Liver (tissue), 9 donors: Measurements from ENCODE around the gene ENO4. TPM values are rescaled to one million over a fixed set of nuclear protein-coding genes. Genes with fewer than 3 reads are reported as not detected.

ENCODE experiments used
- DNase-seq: peaks from one replicate; pipeline ENCODE4 v3.0.0-alpha.2; 2017; ENCODE audit warnings: low spot score
- H3K27ac ChIP-seq, 2 donors: one replicate each; pipeline ENCODE4 v1.7.0; 2013; ENCODE audit warnings: inconsistent platforms in 2 of 2, low read length in 2 of 2, control low read depth in 1 of 2, low read depth in 1 of 2, mild to moderate bottlenecking in 1 of 2
- H3K27me3 ChIP-seq, 4 donors: one replicate each; pipeline versions ENCODE4 v1.6.1 to v1.7.0; 2013; ENCODE audit warnings: low read length in 3 of 4, inconsistent platforms in 1 of 4, mild to moderate bottlenecking in 1 of 4, moderate library complexity in 1 of 4; ENCODE audit not compliant: control insufficient read depth in 4 of 4, insufficient read depth in 4 of 4
- H3K36me3 ChIP-seq, 4 donors: one replicate each; pipeline versions ENCODE4 v1.6.1 to v1.7.0; 2013; ENCODE audit warnings: low read length in 3 of 4, mild to moderate bottlenecking in 3 of 4, low read depth in 1 of 4, moderate library complexity in 1 of 4; ENCODE audit not compliant: control insufficient read depth in 4 of 4, insufficient read depth in 3 of 4
- H3K4me1 ChIP-seq, 4 donors: one replicate each; pipeline versions ENCODE4 v1.6.1 to v1.7.0; 2013; ENCODE audit warnings: low read length in 3 of 4, mild to moderate bottlenecking in 3 of 4, moderate library complexity in 1 of 4; ENCODE audit not compliant: control insufficient read depth in 4 of 4, insufficient read depth in 4 of 4
- H3K4me3 ChIP-seq, 3 donors: one replicate each; pipeline versions ENCODE4 v1.6.1 to v1.7.0; 2013; ENCODE audit warnings: low read length in 3 of 3, control low read depth in 1 of 3, low read depth in 1 of 3, mild to moderate bottlenecking in 1 of 3
- H3K9ac ChIP-seq, 2 donors: one replicate each; pipeline ENCODE4 v1.7.0; 2013; ENCODE audit warnings: low read length in 2 of 2, mild to moderate bottlenecking in 2 of 2, moderate library complexity in 2 of 2, control low read depth in 1 of 2, low read depth in 1 of 2
- H3K9me3 ChIP-seq, 4 donors: one replicate each; pipeline versions ENCODE4 v1.6.1 to v1.7.0; 2013; ENCODE audit warnings: low read length in 3 of 4; ENCODE audit not compliant: control insufficient read depth in 4 of 4
- ATF3 ChIP-seq: IDR thresholded peaks from 2 replicates; pipeline ENCODE4 v1.6.1; 2016; ENCODE audit warnings: antibody characterized with exemption
- CTCF ChIP-seq: fragments of 150-350 bp; IDR thresholded peaks from 2 replicates; pipeline ENCODE4 v1.5.1; 2017; ENCODE audit warnings: improper control_type of control experiment, low read depth, low read length; ENCODE audit not compliant: missing input control
- EGR1 ChIP-seq, 2 donors: IDR thresholded peaks; 2 replicates each; pipeline ENCODE4 v1.6.1; 2016 to 2018; ENCODE audit warnings: antibody characterized with exemption in 2 of 2, low read depth in 2 of 2
- FOXA1 ChIP-seq: IDR thresholded peaks from 2 replicates; pipeline ENCODE4 v1.6.1; 2016; ENCODE audit warnings: antibody characterized with exemption
- FOXA2 ChIP-seq: IDR thresholded peaks from 2 replicates; pipeline ENCODE4 v1.6.1; 2016; ENCODE audit warnings: antibody characterized with exemption
- GABPA ChIP-seq, 2 donors: IDR thresholded peaks in 1 of 2; conservative IDR thresholded peaks in 1 of 2; 2 replicates each; pipeline ENCODE4 v1.6.1; 2016; ENCODE audit warnings: antibody characterized with exemption in 2 of 2, mild to moderate bottlenecking in 1 of 2, moderate library complexity in 1 of 2
- HNF4A ChIP-seq, 2 donors: conservative IDR thresholded peaks; 2 replicates each; pipeline ENCODE4 v1.6.1; 2016; ENCODE audit warnings: antibody characterized with exemption in 2 of 2, mild to moderate bottlenecking in 2 of 2
- HNF4G ChIP-seq: IDR thresholded peaks from 2 replicates; pipeline ENCODE4 v1.6.1; 2016; ENCODE audit warnings: antibody characterized with exemption
- JUND ChIP-seq, 2 donors: IDR thresholded peaks; 2 replicates each; pipeline ENCODE4 v1.6.1; 2016; ENCODE audit warnings: antibody characterized with exemption in 2 of 2
- MAX ChIP-seq: IDR thresholded peaks from 2 replicates; pipeline ENCODE4 v1.6.1; 2016; ENCODE audit warnings: antibody characterized with exemption
- NR2F2 ChIP-seq: IDR thresholded peaks from 2 replicates; pipeline ENCODE4 v1.6.1; 2016; ENCODE audit warnings: antibody characterized with exemption
- RAD21 ChIP-seq, 2 donors: IDR thresholded peaks; 2 replicates each; pipeline ENCODE4 v1.6.1; 2016; ENCODE audit warnings: antibody characterized with exemption in 2 of 2, mild to moderate bottlenecking in 2 of 2
- RXRA ChIP-seq, 2 donors: IDR thresholded peaks; 2 replicates each; pipeline ENCODE4 v1.6.1; 2017 to 2018; ENCODE audit warnings: antibody characterized with exemption in 2 of 2, mild to moderate bottlenecking in 1 of 2
- SP1 ChIP-seq: IDR thresholded peaks from 2 replicates; pipeline ENCODE4 v1.6.1; 2018; ENCODE audit warnings: antibody characterized with exemption, mild to moderate bottlenecking
- TAF1 ChIP-seq: conservative IDR thresholded peaks from 2 replicates; pipeline ENCODE4 v1.6.1; 2016; ENCODE audit warnings: antibody characterized with exemption, mild to moderate bottlenecking
- YY1 ChIP-seq: IDR thresholded peaks from 2 replicates; pipeline ENCODE4 v1.6.1; 2016; ENCODE audit warnings: antibody characterized with exemption, mild to moderate bottlenecking
- ZBTB33 ChIP-seq: IDR thresholded peaks from 2 replicates; pipeline ENCODE4 v1.6.1; 2016; ENCODE audit warnings: antibody characterized with exemption
- WGBS: extraction: QIAGEN DNeasy Blood & Tissue Kit; methylation state at CpG from one replicate; pipeline ENCODE4 v1.1.7; 2013; 5-methylcytosine and 5-hydroxymethylcytosine counted together
- polyA plus RNA-seq, 2 donors: library from polyadenylated mRNA; stranded (reverse) in 1 of 2; unstranded in 1 of 2; fragments of 200-250 nt in 1 of 2; fragments of >200 nt in 1 of 2; fragmentation: Nextera tagmentation in 1 of 2; extraction: Ambion mirVana in 1 of 2; gene quantifications; one replicate each; pipeline versions ENCODE4 v1.2.1 to v1.2.3, GENCODE V29; 2013 to 2015
- total RNA-seq, 2 donors: library from RNA; depleted of rRNA; stranded (reverse); fragments of >200 nt; gene quantifications; one replicate each; pipeline ENCODE4 v1.2.3, GENCODE V29; 2014
- TF ChIP-seq, protein P1 (sequence below): IDR thresholded peaks from 2 replicates; pipeline ENCODE4 v1.6.1; 2016; ENCODE audit warnings: antibody characterized with exemption, mild to moderate bottlenecking
- donor health status: healthy.
- donor health status: healthy.
- donor health status: healthy.
- donor health status: healthy.
- donor health status: healthy.

Gene ENO4
- total and polyA plus RNA-seq, 4 donors, result 0.03 to 0.19 (median 0.10) TPM

GRCh38 chr10:116925056-116925455, 75.8 kb downstream of the ENO4 start (continued):
- TF ChIP-seq RAD21 (IDR thresholded peaks at IDR 0.05), result no peak
- TF ChIP-seq EGR1 (IDR thresholded peaks at IDR 0.05; ENCODE audit: low read depth in 2 of 2), result no peak

DNA sequence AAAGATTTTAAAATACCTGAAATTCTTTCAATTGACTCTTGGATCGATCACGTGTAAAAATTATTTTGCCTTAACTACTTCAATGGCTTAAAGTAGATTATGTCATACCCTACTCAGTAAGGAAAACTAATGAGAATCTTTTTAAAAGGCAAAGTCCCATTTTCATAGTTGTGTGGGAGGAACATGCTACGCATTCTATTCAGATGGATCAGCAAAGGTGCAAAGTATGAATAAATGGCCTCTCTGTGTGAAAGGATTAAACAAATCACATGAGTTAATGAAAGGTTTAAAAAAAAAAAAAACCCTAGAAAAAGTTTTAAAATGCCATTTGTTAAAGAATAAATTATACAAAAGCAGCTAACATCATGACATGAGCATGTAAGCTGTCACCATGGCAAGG, 77.1 kb downstream of the ENO4 start:
- Histone ChIP-seq H3K27ac (no peak overlapping the region), H3K27me3 (no peaks in the 10 kb centered on the region), H3K36me3 (peaks cover 0 to 16% (median 7%) of the 10 kb centered on the region in 4 donors), H3K4me3 (no peak overlapping the region), H3K9me3 (no peaks in the 10 kb centered on the region), H3K9ac (no peak overlapping the region), H3K4me1 (no peaks in the 10 kb centered on the region)
- no peak for DNase-seq
- WGBS, result 96% methylated on average over 3 of the region's 3 CpGs
- TF ChIP-seq, protein P1, sequence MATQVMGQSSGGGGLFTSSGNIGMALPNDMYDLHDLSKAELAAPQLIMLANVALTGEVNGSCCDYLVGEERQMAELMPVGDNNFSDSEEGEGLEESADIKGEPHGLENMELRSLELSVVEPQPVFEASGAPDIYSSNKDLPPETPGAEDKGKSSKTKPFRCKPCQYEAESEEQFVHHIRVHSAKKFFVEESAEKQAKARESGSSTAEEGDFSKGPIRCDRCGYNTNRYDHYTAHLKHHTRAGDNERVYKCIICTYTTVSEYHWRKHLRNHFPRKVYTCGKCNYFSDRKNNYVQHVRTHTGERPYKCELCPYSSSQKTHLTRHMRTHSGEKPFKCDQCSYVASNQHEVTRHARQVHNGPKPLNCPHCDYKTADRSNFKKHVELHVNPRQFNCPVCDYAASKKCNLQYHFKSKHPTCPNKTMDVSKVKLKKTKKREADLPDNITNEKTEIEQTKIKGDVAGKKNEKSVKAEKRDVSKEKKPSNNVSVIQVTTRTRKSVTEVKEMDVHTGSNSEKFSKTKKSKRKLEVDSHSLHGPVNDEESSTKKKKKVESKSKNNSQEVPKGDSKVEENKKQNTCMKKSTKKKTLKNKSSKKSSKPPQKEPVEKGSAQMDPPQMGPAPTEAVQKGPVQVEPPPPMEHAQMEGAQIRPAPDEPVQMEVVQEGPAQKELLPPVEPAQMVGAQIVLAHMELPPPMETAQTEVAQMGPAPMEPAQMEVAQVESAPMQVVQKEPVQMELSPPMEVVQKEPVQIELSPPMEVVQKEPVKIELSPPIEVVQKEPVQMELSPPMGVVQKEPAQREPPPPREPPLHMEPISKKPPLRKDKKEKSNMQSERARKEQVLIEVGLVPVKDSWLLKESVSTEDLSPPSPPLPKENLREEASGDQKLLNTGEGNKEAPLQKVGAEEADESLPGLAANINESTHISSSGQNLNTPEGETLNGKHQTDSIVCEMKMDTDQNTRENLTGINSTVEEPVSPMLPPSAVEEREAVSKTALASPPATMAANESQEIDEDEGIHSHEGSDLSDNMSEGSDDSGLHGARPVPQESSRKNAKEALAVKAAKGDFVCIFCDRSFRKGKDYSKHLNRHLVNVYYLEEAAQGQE, result no peak
- TF ChIP-seq CTCF (no peak), ATF3 (no peak), RAD21 (IDR thresholded peaks at IDR 0.05) (no peak), SP1 (no peak), GABPA (IDR thresholded peaks at IDR 0.05 in 1 of 2, conservative IDR thresholded peaks at IDR 0.05 in 1 of 2) (no peak), ZBTB33 (no peak), FOXA2 (no peak), EGR1 (IDR thresholded peaks at IDR 0.05; ENCODE audit: low read depth in 2 of 2) (no peak), NR2F2 (no peak), YY1 (no peak), RXRA (IDR thresholded peaks at IDR 0.05) (no peak), HNF4A (conservative IDR thresholded peaks at IDR 0.05) (no peak), TAF1 (no peak), MAX (no peak), FOXA1 (no peak), HNF4G (no peak), JUND (IDR thresholded peaks at IDR 0.05) (no peak)
